ENCODE data around the gene ZBED6.

DNA sequence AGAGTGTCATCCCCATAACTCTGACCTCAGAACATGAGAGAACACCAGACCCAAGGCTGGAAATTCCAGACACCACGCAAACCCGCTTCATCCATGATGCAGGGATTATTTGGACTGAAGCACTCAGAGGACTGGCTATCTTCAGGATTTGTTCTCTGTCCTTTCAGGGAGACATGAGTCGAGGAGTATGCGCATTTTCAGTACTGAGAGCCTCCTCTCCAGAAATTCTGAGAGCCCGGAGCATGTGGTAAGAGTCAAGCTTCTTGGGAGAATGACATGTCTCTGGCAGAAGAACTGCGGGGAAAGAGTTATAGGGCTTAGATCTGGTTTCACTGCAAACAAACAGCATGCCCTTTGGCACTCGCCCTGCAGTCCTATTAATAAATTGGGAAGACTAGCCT, 23.5 kb upstream of the ZBED6 start:
- TF ChIP-seq CTCF (IDR thresholded peaks at IDR 0.05; ENCODE audit: extremely low read depth in 1 of 2, insufficient read depth in 1 of 2, low read depth in 1 of 2, low read length in 2 of 2) (no peak), POLR2AphosphoS5 (IDR thresholded peaks at IDR 0.05; ENCODE audit: insufficient read depth, low read depth, low read length) (no peak), POLR2A (IDR thresholded peaks at IDR 0.05; ENCODE audit: low read depth, low read length) (no peak), EZH2 (IDR thresholded peaks at IDR 0.05; ENCODE audit: borderline replicate concordance, low read depth, low read length, severe bottlenecking) (no peak), MYC (IDR thresholded peaks at IDR 0.05; ENCODE audit: low read depth, low read length) (no peak), GATA2 (IDR thresholded peaks at IDR 0.05; ENCODE audit: insufficient read depth, insufficient read length, low read depth, low read length) (no peak)
- TF ChIP-seq, protein P1, sequence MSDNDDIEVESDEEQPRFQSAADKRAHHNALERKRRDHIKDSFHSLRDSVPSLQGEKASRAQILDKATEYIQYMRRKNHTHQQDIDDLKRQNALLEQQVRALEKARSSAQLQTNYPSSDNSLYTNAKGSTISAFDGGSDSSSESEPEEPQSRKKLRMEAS (IDR thresholded peaks at IDR 0.05; ENCODE audit: insufficient read depth, insufficient read length): no peak
